ENCODE measurements around the gene FLOT2.

DNA sequence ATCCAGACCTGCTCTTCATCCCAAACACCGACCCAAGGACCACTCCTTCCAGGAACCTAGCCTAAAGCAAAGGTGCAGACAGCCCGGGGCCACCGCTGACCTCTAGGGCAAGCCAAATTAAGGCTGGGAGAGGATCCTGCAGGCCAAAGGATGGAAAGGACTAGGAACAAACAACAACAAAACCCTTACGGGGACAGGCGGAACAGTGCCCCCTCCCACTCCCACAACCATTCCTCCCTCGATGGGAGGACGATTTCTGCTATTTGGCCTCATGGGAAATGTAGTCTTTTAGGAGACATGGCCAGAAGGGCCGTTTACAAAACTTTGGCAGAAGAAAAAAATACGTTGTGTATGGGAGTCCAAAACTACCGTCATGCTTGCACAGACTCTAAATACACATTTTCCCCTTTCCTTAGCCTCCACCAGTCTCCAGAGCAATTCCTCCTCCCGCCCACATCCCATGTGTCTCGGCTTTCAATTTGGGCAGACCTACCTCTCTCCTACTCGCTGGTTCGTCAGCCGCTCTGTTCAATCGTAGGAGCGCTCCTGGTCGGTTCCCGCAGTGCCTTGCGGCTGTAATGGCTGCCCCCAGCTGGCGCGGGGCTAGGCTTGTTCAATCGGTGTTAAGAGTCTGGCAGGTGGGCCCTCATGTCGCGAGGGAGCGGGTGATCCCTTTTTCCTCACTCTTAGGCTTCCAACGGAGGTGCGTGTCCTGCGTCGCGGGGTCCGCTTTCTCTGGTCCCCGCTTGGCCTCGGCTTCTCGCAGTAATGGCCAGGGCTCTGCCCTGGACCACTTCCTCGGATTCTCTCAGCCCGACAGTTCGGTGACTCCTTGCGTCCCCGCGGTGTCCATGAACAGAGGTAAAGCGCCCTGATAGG lies 42.8 kb downstream of the FLOT2 start, which contains the start of gene ERAL1:
- TF ChIP-seq POLR2A (IDR thresholded peaks at IDR 0.05; ENCODE audit: low read depth, low read length): peak; percentile 87
- TF ChIP-seq PAX5 (IDR thresholded peaks at IDR 0.05; ENCODE audit: insufficient read depth, low read length, severe bottlenecking): no peak

Data from GM12891 (cell line).